ENCODE data around the gene PRKAR1B.

- TF ChIP-seq YY1 (IDR thresholded peaks at IDR 0.05; ENCODE audit: insufficient read depth, insufficient read length) (no peak), ZNF274 (IDR thresholded peaks at IDR 0.05; ENCODE audit: low read depth, low read length) (no peak)
These were observed 206.4 kb downstream of the PRKAR1B start for GRCh38 chr7:520503-521161.

Data from NT2/D1 (cell line).